ENCODE data around the gene TIMM50. TPM values are rescaled to one million over a fixed set of nuclear protein-coding genes. Genes with fewer than 3 reads are reported as not detected.

The TIMM50 gene
- total and polyA plus RNA-seq, 2 of the 13 experiments (the other 11 are each of a cell fraction or from before 2014, with no cell fraction given): 91.1 to 92.5 TPM

DNA sequence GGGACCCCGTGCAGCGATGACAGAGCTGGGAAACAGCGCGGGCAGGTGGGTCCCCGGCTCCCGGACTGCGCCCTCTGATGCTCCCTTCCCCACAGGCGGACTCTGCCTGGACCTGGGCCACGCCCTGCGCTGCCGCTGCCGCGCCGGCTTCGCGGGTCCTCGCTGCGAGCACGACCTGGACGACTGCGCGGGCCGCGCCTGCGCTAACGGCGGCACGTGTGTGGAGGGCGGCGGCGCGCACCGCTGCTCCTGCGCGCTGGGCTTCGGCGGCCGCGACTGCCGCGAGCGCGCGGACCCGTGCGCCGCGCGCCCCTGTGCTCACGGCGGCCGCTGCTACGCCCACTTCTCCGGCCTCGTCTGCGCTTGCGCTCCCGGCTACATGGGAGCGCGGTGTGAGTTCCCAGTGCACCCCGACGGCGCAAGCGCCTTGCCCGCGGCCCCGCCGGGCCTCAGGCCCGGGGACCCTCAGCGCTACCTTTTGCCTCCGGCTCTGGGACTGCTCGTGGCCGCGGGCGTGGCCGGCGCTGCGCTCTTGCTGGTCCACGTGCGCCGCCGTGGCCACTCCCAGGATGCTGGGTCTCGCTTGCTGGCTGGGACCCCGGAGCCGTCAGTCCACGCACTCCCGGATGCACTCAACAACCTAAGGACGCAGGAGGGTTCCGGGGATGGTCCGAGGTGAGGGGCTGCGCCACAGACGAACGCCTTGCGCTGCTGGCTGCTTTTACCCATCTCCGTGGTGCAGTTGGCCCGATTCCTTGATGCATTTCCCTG is 26.5 kb downstream of the TIMM50 start (continued):
- TF ChIP-seq, protein P1, sequence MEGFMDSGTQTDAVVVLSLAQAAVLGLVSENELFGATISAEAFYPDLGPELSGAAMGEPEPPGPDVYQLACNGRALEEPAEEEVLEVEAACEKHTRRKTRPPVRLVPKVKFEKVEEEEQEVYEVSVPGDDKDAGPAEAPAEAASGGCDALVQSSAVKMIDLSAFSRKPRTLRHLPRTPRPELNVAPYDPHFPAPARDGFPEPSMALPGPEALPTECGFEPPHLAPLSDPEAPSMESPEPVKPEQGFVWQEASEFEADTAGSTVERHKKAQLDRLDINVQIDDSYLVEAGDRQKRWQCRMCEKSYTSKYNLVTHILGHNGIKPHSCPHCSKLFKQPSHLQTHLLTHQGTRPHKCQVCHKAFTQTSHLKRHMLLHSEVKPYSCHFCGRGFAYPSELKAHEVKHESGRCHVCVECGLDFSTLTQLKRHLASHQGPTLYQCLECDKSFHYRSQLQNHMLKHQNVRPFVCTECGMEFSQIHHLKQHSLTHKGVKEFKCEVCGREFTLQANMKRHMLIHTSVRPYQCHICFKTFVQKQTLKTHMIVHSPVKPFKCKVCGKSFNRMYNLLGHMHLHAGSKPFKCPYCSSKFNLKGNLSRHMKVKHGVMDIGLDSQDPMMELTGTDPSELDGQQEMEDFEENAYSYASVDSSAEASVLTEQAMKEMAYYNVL (CRISPR knock-in tag; IDR thresholded peaks at IDR 0.05; ENCODE audit: borderline replicate concordance): 0 out of 2 replicates have a peak, but pooled peaks have one; percentile 10
- TF ChIP-seq SOX6 (IDR thresholded peaks at IDR 0.05) (no peak), SOX6 (CRISPR knock-in tag; IDR thresholded peaks at IDR 0.05) (no peak), TIGD3 (CRISPR knock-in tag; IDR thresholded peaks at IDR 0.05; ENCODE audit: borderline replicate concordance) (no peak), NCOA1 (CRISPR knock-in tag; IDR thresholded peaks at IDR 0.05) (no peak), ZNF335 (CRISPR knock-in tag; IDR thresholded peaks at IDR 0.05) (no peak), REST (IDR thresholded peaks at IDR 0.05; ENCODE audit: borderline replicate concordance in 1 of 2, low read depth in 1 of 2, low read length in 2 of 2) (no peak), NAIF1 (CRISPR knock-in tag; IDR thresholded peaks at IDR 0.05; ENCODE audit: borderline replicate concordance) (peak; percentile 52; the same call in 1 of the 2 replicates), NBN (conservative IDR thresholded peaks at IDR 0.05) (no peak), HDAC1 (CRISPR knock-in tag; IDR thresholded peaks at IDR 0.05) (peak; percentile 31; the same call in 1 of the 2 replicates), SCMH1 (CRISPR knock-in tag; IDR thresholded peaks at IDR 0.05; ENCODE audit: borderline replicate concordance) (no peak), SMARCE1 (IDR thresholded peaks at IDR 0.05; ENCODE audit: borderline replicate concordance) (no peak), MIER2 (CRISPR knock-in tag; IDR thresholded peaks at IDR 0.05) (no peak), YEATS4 (CRISPR knock-in tag; IDR thresholded peaks at IDR 0.05; ENCODE audit: borderline replicate concordance) (peak; percentile 78; the same call in 1 of the 2 replicates), ZNF34 (CRISPR knock-in tag; IDR thresholded peaks at IDR 0.05; ENCODE audit: borderline replicate concordance) (no peak), HNF4A (CRISPR knock-in tag; IDR thresholded peaks at IDR 0.05) (no peak), DDIT3 (CRISPR knock-in tag; IDR thresholded peaks at IDR 0.05) (no peak), NFIB (CRISPR knock-in tag; IDR thresholded peaks at IDR 0.05; ENCODE audit: borderline replicate concordance) (no peak), ZNF331 (CRISPR knock-in tag; IDR thresholded peaks at IDR 0.05) (peak; percentile 88; the same call in 1 of the 2 replicates), MLLT10 (CRISPR knock-in tag; IDR thresholded peaks at IDR 0.05) (no peak)
- TF ChIP-seq, protein P2, sequence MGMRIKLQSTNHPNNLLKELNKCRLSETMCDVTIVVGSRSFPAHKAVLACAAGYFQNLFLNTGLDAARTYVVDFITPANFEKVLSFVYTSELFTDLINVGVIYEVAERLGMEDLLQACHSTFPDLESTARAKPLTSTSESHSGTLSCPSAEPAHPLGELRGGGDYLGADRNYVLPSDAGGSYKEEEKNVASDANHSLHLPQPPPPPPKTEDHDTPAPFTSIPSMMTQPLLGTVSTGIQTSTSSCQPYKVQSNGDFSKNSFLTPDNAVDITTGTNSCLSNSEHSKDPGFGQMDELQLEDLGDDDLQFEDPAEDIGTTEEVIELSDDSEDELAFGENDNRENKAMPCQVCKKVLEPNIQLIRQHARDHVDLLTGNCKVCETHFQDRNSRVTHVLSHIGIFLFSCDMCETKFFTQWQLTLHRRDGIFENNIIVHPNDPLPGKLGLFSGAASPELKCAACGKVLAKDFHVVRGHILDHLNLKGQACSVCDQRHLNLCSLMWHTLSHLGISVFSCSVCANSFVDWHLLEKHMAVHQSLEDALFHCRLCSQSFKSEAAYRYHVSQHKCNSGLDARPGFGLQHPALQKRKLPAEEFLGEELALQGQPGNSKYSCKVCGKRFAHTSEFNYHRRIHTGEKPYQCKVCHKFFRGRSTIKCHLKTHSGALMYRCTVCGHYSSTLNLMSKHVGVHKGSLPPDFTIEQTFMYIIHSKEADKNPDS (CRISPR knock-in tag; IDR thresholded peaks at IDR 0.05): no peak

Measured in HepG2 (cell line).